Esophagus muscularis mucosa (tissue), 4 donors: Measurements from ENCODE around the gene TK1. TPM values are rescaled to one million over a fixed set of nuclear protein-coding genes. Genes with fewer than 3 reads are reported as not detected.

ENCODE experiments used
- DNase-seq: peaks from one replicate; pipeline ENCODE4 v3.0.0-alpha.2; 2017; ENCODE audit errors: extremely low spot score
- H3K27ac ChIP-seq, 4 donors: fragments of 200-600 bp; sonication (generic); replicated peaks in 1 of 4; 1 replicate in 3 of 4; 2 replicates in 1 of 4; pipeline ENCODE4 v1.5.1; 2016 to 2019; ENCODE audit warnings: mild to moderate bottlenecking in 1 of 4
- H3K27me3 ChIP-seq, 4 donors: fragments of 200-600 bp; sonication (generic); one replicate each; pipeline versions ENCODE4 v1.5.1 to v1.6.0; 2016 to 2019
- H3K36me3 ChIP-seq, 4 donors: fragments of 200-600 bp; sonication (generic); one replicate each; pipeline ENCODE4 v1.5.1; 2016 to 2019
- H3K4me1 ChIP-seq, 4 donors: fragments of 200-600 bp; sonication (generic); one replicate each; pipeline ENCODE4 v1.5.1; 2016 to 2019
- H3K4me3 ChIP-seq, 4 donors: fragments of 200-600 bp; sonication (generic); 1 replicate in 2 of 4; 2 replicates in 2 of 4; pipeline ENCODE4 v1.5.1; 2016 to 2019; ENCODE audit warnings: mild to moderate bottlenecking in 4 of 4, moderate library complexity in 1 of 4
- H3K9me3 ChIP-seq, 4 donors: fragments of 200-600 bp; sonication (generic); 1 replicate in 3 of 4; 2 replicates in 1 of 4; pipeline ENCODE4 v1.5.1; 2016 to 2019
- EP300 ChIP-seq: sonication (generic); formaldehyde crosslinking; IDR thresholded peaks from one replicate; pipeline ENCODE4 v1.6.1; 2017; ENCODE audit warnings: antibody characterized with exemption
- POLR2A ChIP-seq: fragments of 450-650 bp; IDR thresholded peaks from one replicate; pipeline ENCODE4 v1.6.1; 2017; ENCODE audit warnings: antibody characterized with exemption, moderate library complexity, mild to moderate bottlenecking, low read depth
- POLR2AphosphoS5 ChIP-seq, 2 donors: sonication (generic); formaldehyde crosslinking; IDR thresholded peaks; one replicate each; pipeline ENCODE4 v1.6.1; 2017; ENCODE audit warnings: antibody characterized with exemption in 2 of 2
- WGBS: methylation state at CpG from one replicate; pipeline ENCODE4 v1.1.5; 2018; 5-methylcytosine and 5-hydroxymethylcytosine counted together
- intact Hi-C: fragments of 100-400 bp; cut with DNase I; formaldehyde crosslinking; loops from one replicate; pipeline ENCODE4 v1.15.1; 2023
- total RNA-seq, 4 donors: library from RNA; depleted of rRNA; stranded (reverse); fragments of >200 nt; gene quantifications; one replicate each; pipeline versions ENCODE4 v1.1.0 to v1.2.1, GENCODE V29; 2016
- TF ChIP-seq, protein P1 (sequence below), 3 experiments: fragments of 200-600 bp in 2 of 3; fragments of 450-650 bp in 1 of 3; sonication (generic) in 2 of 3; IDR thresholded peaks; one replicate each; pipeline ENCODE4 v1.5.1; 2017 to 2019; ENCODE audit warnings: antibody characterized with exemption in 3 of 3, mild to moderate bottlenecking in 2 of 3, moderate library complexity in 1 of 3

The TK1 gene
- total RNA-seq, 4 donors from 2014 or later = 7.9 to 22.1 (median 14.5) TPM

DNA sequence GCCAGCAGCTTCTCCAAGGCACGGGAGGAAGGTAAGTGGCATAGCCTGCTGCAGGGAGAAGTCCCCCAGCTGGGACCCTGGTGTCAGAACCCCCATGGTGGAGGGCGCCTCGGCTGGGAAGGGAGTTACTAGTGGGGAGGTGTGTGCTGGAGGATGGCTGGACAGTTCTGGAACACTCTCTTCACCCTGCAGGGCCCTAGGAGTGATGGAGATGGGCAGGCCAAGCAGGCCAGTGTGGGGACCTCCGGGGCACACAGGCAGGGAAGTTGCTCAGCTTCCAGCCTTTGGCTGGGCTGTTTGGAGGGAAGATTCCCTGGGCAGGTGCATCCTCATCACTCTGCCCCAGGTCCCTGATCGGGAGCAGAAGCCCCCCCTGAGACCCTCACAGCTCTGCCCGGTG lies 40.0 kb downstream of the TK1 start:
- H3K27ac ChIP-seq = no peak overlapping the region
- no peaks in the 10 kb centered on the region for H3K36me3 ChIP-seq
- WGBS = 91% methylated on average over 5 of the region's 6 CpGs
- H3K4me1 ChIP-seq = peaks cover 29 to 48% (median 36%) of the 10 kb centered on the region in 4 donors
- DNase-seq = no peak
- TF ChIP-seq POLR2A (no peak), POLR2AphosphoS5 (IDR thresholded peaks at IDR 0.05) (no peak), EP300 (no peak)
- TF ChIP-seq, protein P1, sequence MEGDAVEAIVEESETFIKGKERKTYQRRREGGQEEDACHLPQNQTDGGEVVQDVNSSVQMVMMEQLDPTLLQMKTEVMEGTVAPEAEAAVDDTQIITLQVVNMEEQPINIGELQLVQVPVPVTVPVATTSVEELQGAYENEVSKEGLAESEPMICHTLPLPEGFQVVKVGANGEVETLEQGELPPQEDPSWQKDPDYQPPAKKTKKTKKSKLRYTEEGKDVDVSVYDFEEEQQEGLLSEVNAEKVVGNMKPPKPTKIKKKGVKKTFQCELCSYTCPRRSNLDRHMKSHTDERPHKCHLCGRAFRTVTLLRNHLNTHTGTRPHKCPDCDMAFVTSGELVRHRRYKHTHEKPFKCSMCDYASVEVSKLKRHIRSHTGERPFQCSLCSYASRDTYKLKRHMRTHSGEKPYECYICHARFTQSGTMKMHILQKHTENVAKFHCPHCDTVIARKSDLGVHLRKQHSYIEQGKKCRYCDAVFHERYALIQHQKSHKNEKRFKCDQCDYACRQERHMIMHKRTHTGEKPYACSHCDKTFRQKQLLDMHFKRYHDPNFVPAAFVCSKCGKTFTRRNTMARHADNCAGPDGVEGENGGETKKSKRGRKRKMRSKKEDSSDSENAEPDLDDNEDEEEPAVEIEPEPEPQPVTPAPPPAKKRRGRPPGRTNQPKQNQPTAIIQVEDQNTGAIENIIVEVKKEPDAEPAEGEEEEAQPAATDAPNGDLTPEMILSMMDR (IDR thresholded peaks at IDR 0.05) = no peak
- no peaks in the 10 kb centered on the region for H3K9me3 ChIP-seq
- H3K4me3 ChIP-seq = no peak overlapping the region
- intact Hi-C loops = no loop called here
- no peaks in the 10 kb centered on the region for H3K27me3 ChIP-seq

DNA sequence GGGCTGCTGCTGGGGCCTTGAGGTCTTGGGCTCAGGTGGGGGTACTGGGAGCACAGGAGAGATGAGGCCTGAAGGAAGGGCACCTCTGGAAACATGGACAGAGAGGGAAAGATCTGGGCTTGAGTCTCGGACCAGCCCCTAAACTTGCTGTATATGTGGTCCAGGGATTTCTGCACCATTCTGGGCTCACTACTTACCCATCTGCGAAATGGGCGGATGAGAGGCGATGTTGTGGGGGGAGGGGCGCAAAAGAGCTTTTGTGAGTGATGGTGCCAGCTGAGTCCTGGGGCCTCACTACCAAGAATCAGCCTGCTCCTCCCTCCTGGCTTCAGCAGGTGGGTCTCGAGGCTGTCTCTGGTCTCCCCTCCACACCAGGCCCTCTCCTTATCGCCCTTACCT lies 40.4 kb downstream of the TK1 start:
- no peak overlapping the region for H3K27ac ChIP-seq
- peaks cover 27 to 50% (median 40%) of the 10 kb centered on the region in 4 donors for H3K4me1 ChIP-seq
- intact Hi-C loops = no loop called here
- DNase-seq = no peak
- no peaks in the 10 kb centered on the region for H3K9me3 ChIP-seq
- H3K4me3 ChIP-seq = no peak overlapping the region
- H3K36me3 ChIP-seq = no peaks in the 10 kb centered on the region
- no peaks in the 10 kb centered on the region for H3K27me3 ChIP-seq
- no peak for TF ChIP-seq POLR2AphosphoS5 (IDR thresholded peaks at IDR 0.05)
- TF ChIP-seq, protein P1 (IDR thresholded peaks at IDR 0.05) = no peak
- WGBS = 94% methylated on average over 7 of the region's 7 CpGs

DNA sequence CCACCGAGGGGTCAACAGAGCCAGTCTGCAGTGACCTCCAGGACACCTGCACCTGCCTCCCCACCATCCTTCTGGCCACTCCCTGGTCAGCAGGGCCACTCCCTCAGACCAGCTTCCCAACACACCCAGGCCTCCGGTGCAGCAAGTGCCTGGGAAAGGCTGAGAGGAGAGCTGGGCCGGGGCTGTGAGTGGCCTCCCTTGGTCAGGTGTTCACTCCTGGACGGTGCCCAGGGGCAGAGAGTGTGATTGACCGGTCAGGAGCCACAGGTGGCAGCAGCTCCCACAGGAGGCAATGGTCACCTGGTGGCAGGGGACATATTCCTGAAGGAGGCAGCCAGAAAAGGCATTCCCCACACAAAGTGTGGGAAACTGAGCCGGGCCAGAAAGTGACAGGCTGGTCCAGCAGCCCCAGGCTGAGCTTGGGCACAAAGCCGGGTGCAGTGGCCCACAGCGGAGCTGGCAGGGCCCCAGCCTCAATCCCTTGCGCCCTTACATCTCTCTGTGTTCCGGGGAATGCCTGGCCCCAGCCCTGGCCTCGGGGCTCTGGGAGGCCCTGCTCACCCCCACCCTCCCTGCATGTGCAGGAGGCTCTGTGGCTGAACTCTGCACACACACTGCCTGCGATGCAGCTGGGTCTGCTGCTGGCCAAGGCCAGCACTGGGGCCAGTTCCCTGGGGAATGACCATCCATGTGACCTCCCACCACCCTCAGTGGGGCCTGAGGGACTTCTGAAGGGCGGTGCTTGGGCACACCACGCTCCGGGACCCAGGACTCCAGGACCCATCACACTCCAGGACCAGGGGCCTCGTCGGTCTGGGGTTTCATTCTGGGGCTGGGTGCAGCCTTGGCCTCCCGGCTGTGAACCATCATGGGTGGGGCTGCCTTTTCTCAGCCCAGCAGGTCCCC lies 41.9 kb downstream of the TK1 start:
- Histone ChIP-seq H3K4me3 (peak overlapping the region in 1 of 4 donors; percentile 2), H3K9me3 (no peaks in the 10 kb centered on the region), H3K4me1 (peaks cover 34 to 61% (median 52%) of the 10 kb centered on the region in 4 donors), H3K36me3 (no peaks in the 10 kb centered on the region), H3K27me3 (no peaks in the 10 kb centered on the region), H3K27ac (peak overlapping the region; percentile 42 to 70 (median 57))
- DNase-seq = no peak
- intact Hi-C loops = no loop called here
- WGBS = 62% methylated on average over 11 of the region's 18 CpGs
- TF ChIP-seq POLR2A = no peak
- TF ChIP-seq EP300 = no peak
- no peak for TF ChIP-seq POLR2AphosphoS5 (IDR thresholded peaks at IDR 0.05)
- TF ChIP-seq, protein P1 (IDR thresholded peaks at IDR 0.05) = no peak

DNA sequence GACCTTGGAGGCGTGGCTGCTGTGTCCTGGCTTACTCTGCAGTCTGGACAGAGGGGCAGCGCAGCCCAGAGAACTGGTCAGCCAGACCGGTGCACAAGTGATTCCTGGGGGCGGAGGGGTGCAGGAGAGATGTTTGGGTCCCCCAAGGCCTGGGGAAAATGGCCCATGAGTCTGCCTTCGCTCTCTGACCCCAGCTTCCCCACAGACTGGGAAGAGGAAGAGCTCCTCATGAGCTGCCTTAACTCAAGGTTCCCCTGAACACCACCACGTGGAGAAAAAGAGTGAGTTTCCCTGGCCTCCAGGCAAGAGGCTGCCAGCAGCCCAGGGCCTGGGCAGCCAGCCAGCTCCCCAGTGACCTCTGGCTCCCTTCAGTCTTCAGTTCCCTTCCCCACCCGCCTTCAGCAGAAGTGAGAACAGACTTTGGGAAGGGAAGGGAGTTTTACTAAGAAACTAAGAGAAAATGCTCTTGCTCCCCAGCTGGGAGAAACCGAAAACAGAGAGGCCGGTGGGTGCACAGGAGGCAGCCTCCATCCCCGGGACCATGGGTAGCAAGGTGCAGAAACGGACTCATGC lies 42.6 kb downstream of the TK1 start:
- peaks cover 34 to 61% (median 53%) of the 10 kb centered on the region in 4 donors for H3K4me1 ChIP-seq
- peak overlapping the region; percentile 42 to 70 (median 57) for H3K27ac ChIP-seq
- WGBS = 47% methylated on average over 10 of the region's 11 CpGs
- no peak for DNase-seq
- TF ChIP-seq EP300 (no peak), POLR2AphosphoS5 (IDR thresholded peaks at IDR 0.05) (peak; percentile 42 to 66), POLR2A (no peak)
- TF ChIP-seq, protein P1 (IDR thresholded peaks at IDR 0.05) = peak in 1 of 3 experiments; percentile 17
- H3K4me3 ChIP-seq = peak overlapping the region in 1 of 4 donors; percentile 2
- intact Hi-C loops = no loop called here
- H3K9me3 ChIP-seq = no peaks in the 10 kb centered on the region
- no peaks in the 10 kb centered on the region for H3K27me3 ChIP-seq
- H3K36me3 ChIP-seq = no peaks in the 10 kb centered on the region
